ENCODE measurements around the gene GNB4. TPM values are rescaled to one million over a fixed set of nuclear protein-coding genes. Genes with fewer than 3 reads are reported as not detected.

GNB4 gene
- 75.2 and 83.8 TPM in 2 replicates for total RNA-seq

DNA sequence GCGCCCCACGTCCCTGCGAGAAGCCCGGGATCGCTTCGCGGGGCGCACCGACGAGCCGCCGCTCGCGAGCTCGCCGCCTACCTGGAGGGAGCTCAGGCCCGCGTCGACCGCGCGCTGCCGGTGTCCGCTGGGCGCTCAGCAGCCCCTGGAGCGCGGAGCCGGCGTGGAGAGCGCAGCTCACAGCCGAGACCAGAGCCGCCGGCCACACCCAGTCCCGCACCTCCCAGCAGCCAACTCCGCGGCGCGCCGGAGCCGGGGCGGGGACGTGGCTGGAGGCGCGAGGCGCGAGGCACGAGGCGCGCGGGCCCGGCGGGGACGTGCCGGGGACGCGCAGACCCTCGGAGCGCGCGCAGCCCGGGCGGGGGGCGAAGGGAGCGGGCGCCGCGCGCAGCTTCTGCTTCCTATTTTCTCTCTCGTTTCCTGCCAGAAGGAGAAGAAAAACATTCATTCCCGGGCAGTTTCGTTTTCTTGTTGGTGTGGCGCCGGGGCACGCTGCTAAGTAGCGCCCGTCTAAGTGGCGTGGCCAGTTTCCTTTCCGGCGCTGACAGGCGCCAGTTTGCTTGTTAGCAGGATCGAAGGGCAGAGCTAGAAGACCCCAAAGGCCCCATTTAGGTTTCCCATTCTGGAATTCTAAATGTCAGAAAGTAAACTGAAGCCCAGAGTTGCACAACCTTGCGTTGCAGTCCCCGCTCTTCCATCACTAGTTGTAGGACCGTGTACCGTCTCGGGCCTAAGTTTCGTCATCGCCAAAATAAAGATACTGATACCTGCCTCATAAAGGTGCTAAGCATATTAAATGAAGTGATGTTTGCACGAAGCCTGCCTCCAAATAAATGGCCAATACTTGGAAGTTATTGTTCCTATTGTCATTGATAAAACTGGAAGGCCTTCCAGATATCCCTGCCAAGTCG is at the start of gene GNB4:
Gene GNB4 (minus strand): TSS at position 206 of the 911 bp plus-strand sequence. CDS start 25,270 bp downstream, outside the sequence.

DNA sequence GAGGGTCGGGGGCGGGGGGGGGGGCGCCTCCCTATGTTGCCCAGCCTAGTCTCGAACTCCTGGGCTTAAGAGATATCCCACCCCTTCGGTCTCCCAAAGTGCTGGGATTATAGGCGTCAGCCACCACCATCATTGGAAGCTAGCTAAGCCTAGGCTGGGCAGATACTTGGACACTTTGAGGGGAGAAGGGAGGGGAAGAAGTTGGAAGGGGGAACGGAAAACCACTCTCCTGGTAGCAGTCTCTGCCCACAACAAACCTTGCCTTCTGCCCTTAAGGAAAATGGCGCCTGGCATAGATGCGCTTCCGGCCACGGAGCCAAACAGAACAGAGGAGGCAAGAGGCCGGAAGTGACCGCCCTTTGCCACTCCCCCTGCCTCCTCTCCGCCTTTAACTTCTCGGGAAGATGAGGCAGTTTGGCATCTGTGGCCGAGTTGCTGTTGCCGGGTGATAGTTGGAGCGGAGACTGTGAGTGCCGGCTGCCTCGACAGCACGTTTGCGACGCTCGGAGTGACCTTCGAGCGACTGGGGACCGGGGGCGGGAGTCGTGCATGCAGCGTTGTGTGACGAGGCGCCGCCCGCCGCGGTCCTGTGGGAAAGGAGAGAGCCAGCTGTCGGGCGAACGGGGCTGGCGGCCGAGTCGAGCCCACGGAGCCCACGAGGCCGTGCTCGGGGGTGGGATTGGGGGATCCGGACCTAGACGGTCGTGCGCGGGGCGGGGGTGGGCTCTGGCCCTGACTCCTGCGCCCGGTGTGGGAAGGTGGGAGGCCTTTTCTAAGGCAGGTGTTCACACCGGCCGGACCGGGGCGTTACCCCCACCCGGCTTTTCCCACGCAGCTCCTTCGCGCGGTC is 103.7 kb downstream of the GNB4 start, which contains the start of gene MFN1:
Gene MFN1 (plus strand): TSS at position 365 of the 850 bp plus-strand sequence. CDS start 1,143 bp downstream, outside the sequence.

Other genes with a start within 250 kb of the GNB4 start
- gene KCNMB3, start 200.4 kb downstream of the GNB4 start, total RNA-seq: 2.6 and 2.9 TPM in 2 replicates
- gene ZNF639, start 128.4 kb downstream of the GNB4 start, total RNA-seq: 34.7 and 44.2 TPM in 2 replicates
- 37.7 and 50.9 TPM in 2 replicates for gene MFN1, start 103.8 kb downstream of the GNB4 start, total RNA-seq
- 39.9 and 51.8 TPM in 2 replicates for gene ACTL6A, start 111.5 kb upstream of the GNB4 start, total RNA-seq
- 19.3 and 23.8 TPM in 2 replicates for gene MRPL47, start 153.2 kb upstream of the GNB4 start, total RNA-seq
- 112 and 151 TPM in 2 replicates for gene NDUFB5, start 153.3 kb upstream of the GNB4 start, total RNA-seq
- gene USP13, start 201.6 kb upstream of the GNB4 start, total RNA-seq: 33.7 and 47.4 TPM in 2 replicates